B cell (primary cell): ENCODE measurements around the gene CHKA. TPM values are rescaled to one million over a fixed set of nuclear protein-coding genes. Genes with fewer than 3 reads are reported as not detected.

ENCODE experiments used
- ATAC-seq: fragments of 200-7000 bp; cut with Tn5 transposase; one replicate; pipeline ENCODE4 v1.10.0; 2021; ENCODE audit warnings: low read depth, mild to moderate bottlenecking, moderate number of reproducible peaks, moderate library complexity
- CTCF ChIA-PET: fragments of 350-600 bp; sonication (Branson Sonifier 250); formaldehyde crosslinking; loops from one replicate; lab custom pipeline; 2021; ENCODE audit warnings: antibody characterized with exemption, inconsistent platforms; lab: Charles Lee
- POLR2A ChIA-PET: fragments of 350-600 bp; sonication (Branson Sonifier 250); formaldehyde crosslinking; loops from one replicate; lab custom pipeline; 2021; ENCODE audit warnings: antibody characterized with exemption; lab: Charles Lee
- DNase-seq: peaks from one replicate; pipeline ENCODE4 v3.0.0; 2013
- H2AFZ ChIP-seq: 2 replicates; pipeline ENCODE4 v1.6.1; 2012; ENCODE audit warnings: mild to moderate bottlenecking, low read depth, low read length; ENCODE audit not compliant: insufficient read depth, poor library complexity, severe bottlenecking
- H3K27ac ChIP-seq, 2 donors: 1 replicate in 1 of 2; 2 replicates in 1 of 2; pipeline ENCODE4 v1.5.1; 2012 to 2013; ENCODE audit warnings: low read length in 2 of 2, mild to moderate bottlenecking in 2 of 2, moderate library complexity in 1 of 2
- H3K27me3 ChIP-seq, 4 experiments: fragments of 200-600 bp in 1 of 4; sonication (generic) in 1 of 4; replicated peaks in 1 of 4; 1 replicate in 2 of 4; 2 replicates in 2 of 4; pipeline versions ENCODE4 v1.6.1 to v1.7.0; 2013 to 2016; ENCODE audit warnings: low read length in 3 of 4, mild to moderate bottlenecking in 2 of 4, mixed read lengths in 1 of 4, moderate library complexity in 1 of 4; ENCODE audit not compliant: insufficient read depth in 4 of 4, control insufficient read depth in 3 of 4; ENCODE audit errors: control extremely low read depth in 1 of 4
- H3K36me3 ChIP-seq, 2 experiments: replicated peaks in 1 of 2; 1 replicate in 1 of 2; 2 replicates in 1 of 2; pipeline versions ENCODE4 v1.6.1 to v1.7.1; 2013; ENCODE audit warnings: low read length in 1 of 2; ENCODE audit not compliant: insufficient read depth in 2 of 2, control insufficient read depth in 1 of 2; ENCODE audit errors: control extremely low read depth in 1 of 2, extremely low read depth in 1 of 2
- H3K4me1 ChIP-seq, 2 donors: fragments of 200-600 bp in 1 of 2; sonication (generic) in 1 of 2; 1 replicate in 1 of 2; 2 replicates in 1 of 2; pipeline versions ENCODE4 v1.5.1 to v1.6.1; 2013 to 2017; ENCODE audit warnings: low read length in 2 of 2; ENCODE audit not compliant: control insufficient read depth in 2 of 2, insufficient read depth in 2 of 2
- H3K4me2 ChIP-seq: replicated peaks from 2 replicates; pipeline ENCODE3; 2012; ENCODE audit warnings: mild to moderate bottlenecking, low read depth, low read length; ENCODE audit not compliant: poor library complexity, severe bottlenecking
- H3K4me3 ChIP-seq, 5 experiments: fragments of 200-600 bp in 1 of 5; sonication (generic) in 1 of 5; 1 replicate in 3 of 5; 2 replicates in 2 of 5; pipeline versions ENCODE4 v1.5.1 to v1.7.0; 2011 to 2016; ENCODE audit warnings: low read length in 4 of 5, mild to moderate bottlenecking in 4 of 5, low read depth in 2 of 5, control low read depth in 1 of 5, moderate library complexity in 1 of 5; ENCODE audit not compliant: insufficient read depth in 1 of 5; ENCODE audit errors: control extremely low read depth in 1 of 5, extremely low read depth in 1 of 5
- H3K79me2 ChIP-seq: fragments of 200-600 bp; sonication (generic); one replicate; pipeline ENCODE4 v1.6.0; 2016; ENCODE audit warnings: low read length; ENCODE audit not compliant: control insufficient read depth, insufficient read depth
- H3K9ac ChIP-seq: fragments of 200-600 bp; sonication (generic); 2 replicates; pipeline ENCODE4 v1.6.1; 2017; ENCODE audit warnings: mild to moderate bottlenecking, low read length, moderate library complexity
- H3K9me3 ChIP-seq, 3 donors: one replicate each; pipeline versions ENCODE4 v1.6.1 to v1.7.1; 2013; ENCODE audit warnings: low read length in 2 of 3; ENCODE audit not compliant: control insufficient read depth in 2 of 3, insufficient read depth in 1 of 3; ENCODE audit errors: control extremely low read depth in 1 of 3
- H4K20me1 ChIP-seq: 2 replicates; pipeline ENCODE4 v1.6.0; 2012; ENCODE audit warnings: mild to moderate bottlenecking, low read length; ENCODE audit not compliant: insufficient read depth, control insufficient read depth, poor library complexity, severe bottlenecking
- H3K27ac Mint-ChIP-seq: one replicate; pipeline ENCODE4 v1.8.0; 2021; ENCODE audit warnings: mixed read lengths
- H3K27me3 Mint-ChIP-seq: one replicate; pipeline ENCODE4 v1.8.0; 2021; ENCODE audit warnings: mixed read lengths
- H3K4me1 Mint-ChIP-seq: one replicate; pipeline ENCODE4 v1.8.0; 2021; ENCODE audit warnings: mixed read lengths
- H3K4me3 Mint-ChIP-seq: one replicate; pipeline ENCODE4 v1.8.0; 2021; ENCODE audit warnings: mixed read lengths
- H3K9me3 Mint-ChIP-seq: one replicate; pipeline ENCODE4 v1.8.0; 2022; ENCODE audit warnings: mixed read lengths; ENCODE audit not compliant: insufficient read depth
- CTCF ChIP-seq: fragments of 200-600 bp; IDR thresholded peaks from one replicate; pipeline ENCODE4 v1.8.0; 2022; ENCODE audit warnings: antibody characterized with exemption, mild to moderate bottlenecking
- EZH2 ChIP-seq: IDR thresholded peaks from 2 replicates; pipeline ENCODE4 v1.6.1; 2012; ENCODE audit warnings: borderline replicate concordance, low read depth, mild to moderate bottlenecking, moderate library complexity, low read length; ENCODE audit not compliant: insufficient read depth, poor library complexity, severe bottlenecking
- WGBS: methylation state at CpG from one replicate; pipeline ENCODE4 v1.1.5; 2013; ENCODE audit warnings: missing lambda C conversion rate; ENCODE audit not compliant: insufficient coverage; 5-methylcytosine and 5-hydroxymethylcytosine counted together
- intact Hi-C: fragments of 100-400 bp; cut with micrococcal nuclease; formaldehyde crosslinking; loops from one replicate; pipeline ENCODE4 v1.10.0; 2022
- polyA plus RNA-seq: library from polyadenylated mRNA; depleted of rRNA; stranded (reverse); fragments of >200 nt; gene quantifications from 2 replicates; pipeline ENCODE4 v1.2.3, GENCODE V29; 2012
- total RNA-seq, 2 donors: library from RNA; stranded (reverse); fragments of 120-200 nt in 1 of 2; gene quantifications; 1 replicate in 1 of 2; 2 replicates in 1 of 2; pipeline versions ENCODE4 v1.2.3 to v1.2.4, GENCODE V29; 2013 to 2022

CHKA gene
- total and polyA plus RNA-seq, 2 donors (not counting 1 experiment from before 2014, with no cell fraction given) = 10.6 to 20.6 TPM

GRCh38 chr11:68149417-68149816, 28.2 kb upstream of the CHKA start:
- intact Hi-C loops = no loop called here
- Mint-ChIP-seq H3K9me3 (no peaks in the 10 kb centered on the region), H3K27ac (no peak overlapping the region), H3K4me3 (no peak overlapping the region), H3K27me3 (no peaks in the 10 kb centered on the region), H3K4me1 (no peaks in the 10 kb centered on the region)
- Histone ChIP-seq H3K27ac (no peak overlapping the region), H3K4me3 (no peak overlapping the region), H2AFZ (no peak overlapping the region), H3K9me3 (no peaks in the 10 kb centered on the region), H3K4me1 (no peaks in the 10 kb centered on the region), H3K4me2 (no peak overlapping the region), H4K20me1 (no peaks in the 10 kb centered on the region), H3K9ac (no peak overlapping the region), H3K36me3 (peaks cover 0 to 3% of the 10 kb centered on the region in 2 experiments), H3K79me2 (no peaks in the 10 kb centered on the region), H3K27me3 (no peaks in the 10 kb centered on the region)
- ChIA-PET POLR2A (no interaction called here), CTCF (no interaction called here)
- ATAC-seq (no peak), DNase-seq (no peak)
- no CpG with 5 or more reads among the region's 6 CpGs for WGBS
- no peak for TF ChIP-seq EZH2
- no peak for TF ChIP-seq CTCF

- no peaks in the 10 kb centered on the region for H4K20me1 ChIP-seq
- H3K4me3 ChIP-seq = no peak overlapping the region
- H3K36me3 ChIP-seq = no peaks in the 10 kb centered on the region
- Mint-ChIP-seq H3K9me3 (no peaks in the 10 kb centered on the region), H3K27ac (no peak overlapping the region), H3K4me1 (no peaks in the 10 kb centered on the region), H3K4me3 (no peak overlapping the region), H3K27me3 (no peaks in the 10 kb centered on the region)
- no peak overlapping the region for H2AFZ ChIP-seq
- no peaks in the 10 kb centered on the region for H3K27me3 ChIP-seq
- no peak overlapping the region for H3K9ac ChIP-seq
- ATAC-seq = no peak
- H3K4me2 ChIP-seq = no peak overlapping the region
- ChIA-PET CTCF (no interaction called here), POLR2A (no interaction called here)
- H3K9me3 ChIP-seq = no peaks in the 10 kb centered on the region
- no peak for DNase-seq
- no peaks in the 10 kb centered on the region for H3K4me1 ChIP-seq
- no peaks in the 10 kb centered on the region for H3K79me2 ChIP-seq
- 100% methylated on average over 1 of the region's 7 CpGs for WGBS
- no peak overlapping the region for H3K27ac ChIP-seq
- no peak for TF ChIP-seq CTCF
- intact Hi-C loops = no loop called here
Observed at GRCh38 chr11:68148879-68149278, 27.7 kb upstream of the CHKA start.
